Left ventricle myocardium inferior (tissue), 1 donor: ENCODE measurements around the gene RBM47. TPM values are rescaled to one million over a fixed set of nuclear protein-coding genes. Genes with fewer than 3 reads are reported as not detected.
"Not testable (repeated sequence)": the region's sequence is repeated elsewhere in the genome, so short reads cannot be mapped to it uniquely, and the experiment has no call there.

Experiments used
- DNase-seq: peaks from one replicate; pipeline ENCODE4 v3.0.0-alpha.2; 2020
- H3K27ac ChIP-seq: fragments of 200-600 bp; replicated peaks from 2 replicates; pipeline ENCODE4 v1.8.0; 2021
- H3K27me3 ChIP-seq: fragments of 200-600 bp; 2 replicates; pipeline ENCODE4 v1.8.0; 2021; ENCODE audit warnings: low read depth
- H3K36me3 ChIP-seq: fragments of 200-600 bp; 2 replicates; pipeline ENCODE4 v1.8.0; 2021
- H3K4me1 ChIP-seq: fragments of 200-600 bp; 2 replicates; pipeline ENCODE4 v1.8.0; 2021
- H3K4me3 ChIP-seq: fragments of 200-600 bp; 2 replicates; pipeline ENCODE4 v1.8.0; 2021; ENCODE audit warnings: mild to moderate bottlenecking, moderate library complexity
- H3K9me3 ChIP-seq: fragments of 200-600 bp; replicated peaks from 2 replicates; pipeline ENCODE4 v1.8.0; 2021
- CTCF ChIP-seq: fragments of 200-600 bp; IDR thresholded peaks from 2 replicates; pipeline ENCODE4 v1.8.0; 2021; ENCODE audit warnings: antibody characterized with exemption, mild to moderate bottlenecking, borderline replicate concordance
- intact Hi-C: fragments of 100-400 bp; cut with micrococcal nuclease; formaldehyde crosslinking; loops from one replicate; pipeline ENCODE4 v1.11.0; 2022
- total RNA-seq: library from RNA; stranded (reverse); fragmentation: NEBNext Ultra II Directional; extraction: Animal tissue kit (Norgen Biotek cat#: 25700); gene quantifications from one replicate; pipeline ENCODE4 v1.2.1, GENCODE V29; 2021
- donor health status: DM: no; HTN: yes; CAD: no; lungs with severe emphysema.

RBM47 gene
- total RNA-seq, 1 donor from 2014 or later = 2.7 TPM

GRCh38 chr4:40520533-40520932 is 109.1 kb downstream of the RBM47 start:
- Histone ChIP-seq H3K4me1 (peaks cover 6% of the 10 kb centered on the region), H3K27ac (no peak overlapping the region), H3K4me3 (no peak overlapping the region), H3K36me3 (no peaks in the 10 kb centered on the region), H3K9me3 (no peaks in the 10 kb centered on the region), H3K27me3 (no peaks in the 10 kb centered on the region)
- intact Hi-C loops = no loop called here
- TF ChIP-seq CTCF = no peak
- no peak for DNase-seq

- H3K4me1 ChIP-seq, H3K27ac ChIP-seq, H3K9me3 ChIP-seq, intact Hi-C loops, H3K27me3 ChIP-seq, H3K36me3 ChIP-seq, DNase-seq, H3K4me3 ChIP-seq: not testable (repeated sequence)
Measured at GRCh38 chr4:40517081-40517480, 112.6 kb downstream of the RBM47 start.

- intact Hi-C loops = no loop called here
- H3K27ac ChIP-seq = no peak overlapping the region
- no peaks in the 10 kb centered on the region for H3K9me3 ChIP-seq
- H3K4me3 ChIP-seq = no peak overlapping the region
- H3K27me3 ChIP-seq = no peaks in the 10 kb centered on the region
- H3K36me3 ChIP-seq = no peaks in the 10 kb centered on the region
- DNase-seq = no peak
- no peaks in the 10 kb centered on the region for H3K4me1 ChIP-seq
- TF ChIP-seq CTCF = no peak
Measured at GRCh38 chr4:40516651-40517050, 113.0 kb downstream of the RBM47 start.

GRCh38 chr4:40515398-40516293 is 114.0 kb downstream of the RBM47 start:
- no peak for TF ChIP-seq CTCF
- no peak for DNase-seq
- no peak overlapping the region for H3K4me3 ChIP-seq
- peaks cover 2% of the 10 kb centered on the region for H3K27me3 ChIP-seq
- H3K27ac ChIP-seq = no peak overlapping the region
- H3K36me3 ChIP-seq = no peaks in the 10 kb centered on the region
- intact Hi-C loops = no loop called here
- no peaks in the 10 kb centered on the region for H3K9me3 ChIP-seq
- H3K4me1 ChIP-seq = no peaks in the 10 kb centered on the region

- Histone ChIP-seq H3K27ac (no peak overlapping the region), H3K4me1 (no peaks in the 10 kb centered on the region), H3K4me3 (no peak overlapping the region), H3K36me3 (no peaks in the 10 kb centered on the region), H3K27me3 (peaks cover 7% of the 10 kb centered on the region), H3K9me3 (no peaks in the 10 kb centered on the region)
- intact Hi-C loops = no loop called here
- TF ChIP-seq CTCF = no peak
- no peak for DNase-seq
Measured at GRCh38 chr4:40515037-40515397, 114.6 kb downstream of the RBM47 start.

GRCh38 chr4:40514497-40514951 is 115.1 kb downstream of the RBM47 start:
- Histone ChIP-seq H3K4me1 (no peaks in the 10 kb centered on the region), H3K27ac (no peak overlapping the region), H3K36me3 (no peaks in the 10 kb centered on the region), H3K27me3 (peaks cover 7% of the 10 kb centered on the region), H3K4me3 (no peak overlapping the region), H3K9me3 (no peaks in the 10 kb centered on the region)
- no peak for DNase-seq
- intact Hi-C loops = no loop called here
- TF ChIP-seq CTCF = no peak
